Measurements from ENCODE around the gene HTR3B.

HTR3B gene

GRCh38 chr11:113992459-113993110 lies 88.0 kb downstream of the HTR3B start:
- H3K4me3 Mint-ChIP-seq = no peak overlapping the region
- no peak for DNase-seq
- ATAC-seq (replicated peaks) = no peak
- H3K4me1 Mint-ChIP-seq (ENCODE audit: low read depth in 2 of 2) = peaks cover 0 to 4% of the 10 kb centered on the region in 2 donors
- no peak overlapping the region for H3K27ac Mint-ChIP-seq
- H3K27me3 Mint-ChIP-seq = peaks cover 50 to 80% of the 10 kb centered on the region in 2 donors
- H3K9me3 Mint-ChIP-seq = no peaks in the 10 kb centered on the region
- H3K36me3 Mint-ChIP-seq (ENCODE audit: insufficient read depth) = no peaks in the 10 kb centered on the region

GRCh38 chr11:113994077-113994954 lies 89.7 kb downstream of the HTR3B start:
- H3K27ac Mint-ChIP-seq = no peak overlapping the region
- H3K4me1 Mint-ChIP-seq (ENCODE audit: low read depth in 2 of 2) = peaks cover 0 to 4% of the 10 kb centered on the region in 2 donors
- peak; percentile 19 to 37 (median 33) for DNase-seq
- no peak overlapping the region for H3K4me3 Mint-ChIP-seq
- H3K27me3 Mint-ChIP-seq = peaks cover 45 to 76% of the 10 kb centered on the region in 2 donors
- H3K9me3 Mint-ChIP-seq = no peaks in the 10 kb centered on the region
- no peaks in the 10 kb centered on the region for H3K36me3 Mint-ChIP-seq (ENCODE audit: insufficient read depth)
- peak; percentile 50 for ATAC-seq (replicated peaks)

Measured in effector memory CD8-positive, alpha-beta T cell (primary cell).